Astrocyte (in vitro differentiated cells and primary cell): ENCODE results near the gene STX10. TPM values are rescaled to one million over a fixed set of nuclear protein-coding genes. Genes with fewer than 3 reads are reported as not detected.
"Not testable (repeated sequence)": the region's sequence is repeated elsewhere in the genome, so short reads cannot be mapped to it uniquely, and the experiment has no call there.

Source experiments
- DNase-seq: peaks from one replicate; pipeline ENCODE4 v3.0.0-alpha.2; 2010; ENCODE audit warnings: low read depth
- FAIRE-seq: peaks from 2 replicates; lab custom pipeline; 2011; peaks lifted over from hg19 to GRCh38; lab: Jason Lieb, UNC
- H2AFZ ChIP-seq: 2 replicates; pipeline ENCODE4 v1.6.0; 2012; ENCODE audit warnings: low read depth, low read length, inconsistent platforms
- H3K27ac ChIP-seq: 2 replicates; pipeline ENCODE4 v1.5.1; 2011; ENCODE audit warnings: low read depth, low read length, inconsistent platforms
- H3K27me3 ChIP-seq: 2 replicates; pipeline ENCODE4 v1.6.0; 2011; ENCODE audit warnings: low read length, inconsistent platforms; ENCODE audit not compliant: insufficient read depth
- H3K36me3 ChIP-seq: 2 replicates; pipeline ENCODE4 v1.5.1; 2011; ENCODE audit warnings: low read length, inconsistent platforms; ENCODE audit not compliant: insufficient read depth
- H3K4me1 ChIP-seq: 2 replicates; pipeline ENCODE4 v1.5.1; 2011; ENCODE audit warnings: low read length, inconsistent platforms; ENCODE audit not compliant: insufficient read depth
- H3K4me2 ChIP-seq: 2 replicates; pipeline ENCODE4 v1.6.0; 2012; ENCODE audit warnings: low read length, inconsistent platforms
- H3K4me3 ChIP-seq: 2 replicates; pipeline ENCODE4 v1.5.1; 2011; ENCODE audit warnings: low read depth, mild to moderate bottlenecking, low read length, inconsistent platforms; ENCODE audit not compliant: insufficient read depth
- H3K79me2 ChIP-seq: 2 replicates; pipeline ENCODE4 v1.6.0; 2012; ENCODE audit warnings: mild to moderate bottlenecking, low read length, inconsistent platforms; ENCODE audit not compliant: insufficient read depth
- H3K9ac ChIP-seq: 2 replicates; pipeline ENCODE4 v1.6.0; 2012; ENCODE audit warnings: mild to moderate bottlenecking, low read length, inconsistent platforms
- H3K9me3 ChIP-seq: 2 replicates; pipeline ENCODE4 v1.5.1; 2012; ENCODE audit warnings: low read depth, mild to moderate bottlenecking, low read length, inconsistent platforms; ENCODE audit not compliant: insufficient read depth
- H4K20me1 ChIP-seq: 2 replicates; pipeline ENCODE4 v1.6.0; 2012; ENCODE audit warnings: low read length, inconsistent platforms; ENCODE audit not compliant: insufficient read depth
- H3K27ac Mint-ChIP-seq: one replicate; pipeline ENCODE4 v1.8.0; 2021; ENCODE audit warnings: mild to moderate bottlenecking, mixed read lengths; ENCODE audit not compliant: unreplicated experiment
- H3K27me3 Mint-ChIP-seq: one replicate; pipeline ENCODE4 v1.8.0; 2021; ENCODE audit warnings: low read depth, mixed read lengths; ENCODE audit not compliant: unreplicated experiment
- H3K36me3 Mint-ChIP-seq: one replicate; pipeline ENCODE4 v1.8.0; 2021; ENCODE audit warnings: low read depth, mixed read lengths; ENCODE audit not compliant: unreplicated experiment
- H3K4me1 Mint-ChIP-seq: one replicate; pipeline ENCODE4 v1.8.0; 2021; ENCODE audit warnings: low read depth, mixed read lengths; ENCODE audit not compliant: unreplicated experiment
- H3K4me3 Mint-ChIP-seq: one replicate; pipeline ENCODE4 v1.8.0; 2021; ENCODE audit warnings: mild to moderate bottlenecking, moderate library complexity, mixed read lengths; ENCODE audit not compliant: unreplicated experiment
- H3K9me3 Mint-ChIP-seq: one replicate; pipeline ENCODE4 v1.8.0; 2021; ENCODE audit warnings: mild to moderate bottlenecking, mixed read lengths; ENCODE audit not compliant: unreplicated experiment
- CTCF ChIP-seq: IDR thresholded peaks from 2 replicates; pipeline ENCODE4 v1.5.1; 2011; ENCODE audit warnings: low read depth, mild to moderate bottlenecking, inconsistent platforms, low read length, moderate library complexity; ENCODE audit not compliant: insufficient read depth
- EZH2 ChIP-seq: IDR thresholded peaks from 2 replicates; pipeline ENCODE4 v1.6.1; 2012; ENCODE audit warnings: mild to moderate bottlenecking, low read length, inconsistent platforms; ENCODE audit not compliant: insufficient read depth
- total RNA-seq: library from RNA; stranded (reverse); gene quantifications from 2 replicates; pipeline ENCODE4 v1.2.1, GENCODE V29; 2021

Gene STX10
- total RNA-seq, 1 donor from 2014 or later, result 39.7 TPM

- peak overlapping the region; percentile 61 for H3K27ac ChIP-seq
- TF ChIP-seq CTCF, result no peak
- H3K4me3 Mint-ChIP-seq, result no peak overlapping the region
Observed at GRCh38 chr19:13172346-13173138, 22.4 kb upstream of the STX10 start.

GRCh38 chr19:13171146-13171545 lies 21.0 kb upstream of the STX10 start:
- Histone ChIP-seq H3K79me2 (peaks cover 2% of the 10 kb centered on the region), H2AFZ (no peak overlapping the region), H3K27me3 (no peaks in the 10 kb centered on the region), H3K4me2 (no peak overlapping the region), H3K4me3 (no peak overlapping the region), H3K36me3 (no peaks in the 10 kb centered on the region), H3K27ac (no peak overlapping the region), H3K4me1 (peaks cover 34% of the 10 kb centered on the region), H3K9ac (no peak overlapping the region), H4K20me1 (no peaks in the 10 kb centered on the region), H3K9me3 (no peaks in the 10 kb centered on the region)
- Mint-ChIP-seq H3K27ac (no peak overlapping the region), H3K27me3 (no peaks in the 10 kb centered on the region), H3K36me3 (no peaks in the 10 kb centered on the region), H3K4me1 (peaks cover 25% of the 10 kb centered on the region), H3K9me3 (no peaks in the 10 kb centered on the region), H3K4me3 (no peak overlapping the region)
- DNase-seq, result no peak
- TF ChIP-seq EZH2 (no peak), CTCF (no peak)
- no peak for FAIRE-seq

More at GRCh38 chr19:13172346-13173138, 22.4 kb upstream of the STX10 start:
- H3K9me3 Mint-ChIP-seq, result no peaks in the 10 kb centered on the region
- no peaks in the 10 kb centered on the region for H3K36me3 ChIP-seq
- peak overlapping the region; percentile 75 for H2AFZ ChIP-seq
- H3K9me3 ChIP-seq, result no peaks in the 10 kb centered on the region
- H3K27me3 ChIP-seq, result no peaks in the 10 kb centered on the region
- H3K4me3 ChIP-seq, result no peak overlapping the region
- peak; percentile 55 for FAIRE-seq
- H3K4me2 ChIP-seq, result peak overlapping the region; percentile 69
- H3K27me3 Mint-ChIP-seq, result no peaks in the 10 kb centered on the region
- DNase-seq, result peak; percentile 79
- peaks cover 29% of the 10 kb centered on the region for H3K4me1 ChIP-seq
- H3K27ac Mint-ChIP-seq, result peak overlapping the region; percentile 96
- no peaks in the 10 kb centered on the region for H3K36me3 Mint-ChIP-seq
- no peaks in the 10 kb centered on the region for H4K20me1 ChIP-seq
- H3K79me2 ChIP-seq, result peaks cover 2% of the 10 kb centered on the region
- H3K4me1 Mint-ChIP-seq, result peaks cover 18% of the 10 kb centered on the region
- H3K9ac ChIP-seq, result peak overlapping the region; percentile 23

GRCh38 chr19:13169769-13170168 lies 19.6 kb upstream of the STX10 start:
- no peaks in the 10 kb centered on the region for H3K9me3 ChIP-seq
- TF ChIP-seq EZH2 (no peak), CTCF (no peak)
- H3K4me1 ChIP-seq, result peaks cover 42% of the 10 kb centered on the region
- peak overlapping the region; percentile 19 for H2AFZ ChIP-seq
- H3K4me3 Mint-ChIP-seq, result peak overlapping the region; percentile 1
- H3K9me3 Mint-ChIP-seq, result no peaks in the 10 kb centered on the region
- peak overlapping the region; percentile 36 for H3K4me2 ChIP-seq
- no peak overlapping the region for H3K9ac ChIP-seq
- H3K27me3 ChIP-seq, result no peaks in the 10 kb centered on the region
- DNase-seq (peak; percentile 48), FAIRE-seq (no peak)
- H3K27me3 Mint-ChIP-seq, result no peaks in the 10 kb centered on the region
- peak overlapping the region; percentile 42 for H3K27ac ChIP-seq
- H3K36me3 ChIP-seq, result no peaks in the 10 kb centered on the region
- H3K79me2 ChIP-seq, result peaks cover 2% of the 10 kb centered on the region
- no peaks in the 10 kb centered on the region for H4K20me1 ChIP-seq
- H3K36me3 Mint-ChIP-seq, result no peaks in the 10 kb centered on the region
- H3K27ac Mint-ChIP-seq, result no peak overlapping the region
- no peak overlapping the region for H3K4me3 ChIP-seq
- H3K4me1 Mint-ChIP-seq, result peaks cover 28% of the 10 kb centered on the region

- not testable (repeated sequence) for H3K27ac ChIP-seq, DNase-seq, H3K4me3 ChIP-seq, H3K36me3 ChIP-seq, H3K27ac Mint-ChIP-seq, H3K27me3 ChIP-seq, H3K9me3 Mint-ChIP-seq, FAIRE-seq, H3K79me2 ChIP-seq, H3K9me3 ChIP-seq, H3K36me3 Mint-ChIP-seq, H3K4me2 ChIP-seq, H3K4me3 Mint-ChIP-seq, H3K9ac ChIP-seq, H3K27me3 Mint-ChIP-seq, H2AFZ ChIP-seq, H4K20me1 ChIP-seq
- peaks cover 57% of the 10 kb centered on the region for H3K4me1 ChIP-seq
- H3K4me1 Mint-ChIP-seq, result peaks cover 30% of the 10 kb centered on the region
Observed at GRCh38 chr19:13166151-13166550, 16.0 kb upstream of the STX10 start.
